ENCODE results near the gene DMBX1.

DMBX1 gene

GRCh38 chr1:46525253-46525983 is 35.8 kb downstream of the DMBX1 start:
- no peak for DNase-seq (ENCODE audit: low spot score)

GRCh38 chr1:46526013-46526690 is 36.5 kb downstream of the DMBX1 start:
- no peak for DNase-seq (ENCODE audit: low spot score)

GRCh38 chr1:46526691-46527291 is 37.2 kb downstream of the DMBX1 start:
- no peak for DNase-seq (ENCODE audit: low spot score)

GRCh38 chr1:46527474-46528296 is 38.0 kb downstream of the DMBX1 start:
- peak; percentile 91 for DNase-seq (ENCODE audit: low spot score)

GRCh38 chr1:46528297-46528955 is 38.8 kb downstream of the DMBX1 start:
- peak; percentile 65 for DNase-seq (ENCODE audit: low spot score)

GRCh38 chr1:46529031-46529630 is 39.5 kb downstream of the DMBX1 start:
- no peak for DNase-seq (ENCODE audit: low spot score)

- no peak for DNase-seq (ENCODE audit: low spot score)
These were observed 40.7 kb downstream of the DMBX1 start for GRCh38 chr1:46530311-46530710.

GRCh38 chr1:46530791-46531409 is 41.3 kb downstream of the DMBX1 start:
- no peak for DNase-seq (ENCODE audit: low spot score)

GRCh38 chr1:46532095-46532494 is 42.5 kb downstream of the DMBX1 start:
- DNase-seq (ENCODE audit: low spot score) = no peak

GRCh38 chr1:46532498-46533178 is 43.0 kb downstream of the DMBX1 start:
- DNase-seq (ENCODE audit: low spot score) = peak; percentile 94

GRCh38 chr1:46533179-46533864 is 43.7 kb downstream of the DMBX1 start:
- DNase-seq (ENCODE audit: low spot score) = peak; percentile 73

GRCh38 chr1:46535063-46535462 is 45.4 kb downstream of the DMBX1 start:
- no peak for DNase-seq (ENCODE audit: low spot score)

- DNase-seq (ENCODE audit: low spot score) = no peak
These were observed 46.9 kb downstream of the DMBX1 start for GRCh38 chr1:46536527-46536926.

- DNase-seq (ENCODE audit: low spot score) = no peak
These were observed 48.0 kb downstream of the DMBX1 start for GRCh38 chr1:46537651-46538050.

GRCh38 chr1:46538147-46538546 is 48.5 kb downstream of the DMBX1 start:
- DNase-seq (ENCODE audit: low spot score) = no peak
